ENCODE results near the gene CMIP. TPM values are rescaled to one million over a fixed set of nuclear protein-coding genes. Genes with fewer than 3 reads are reported as not detected.

Gene CMIP
- polyA plus RNA-seq, 1 of the 3 experiments (the other 2 are of a cell fraction): 5.4 TPM

DNA sequence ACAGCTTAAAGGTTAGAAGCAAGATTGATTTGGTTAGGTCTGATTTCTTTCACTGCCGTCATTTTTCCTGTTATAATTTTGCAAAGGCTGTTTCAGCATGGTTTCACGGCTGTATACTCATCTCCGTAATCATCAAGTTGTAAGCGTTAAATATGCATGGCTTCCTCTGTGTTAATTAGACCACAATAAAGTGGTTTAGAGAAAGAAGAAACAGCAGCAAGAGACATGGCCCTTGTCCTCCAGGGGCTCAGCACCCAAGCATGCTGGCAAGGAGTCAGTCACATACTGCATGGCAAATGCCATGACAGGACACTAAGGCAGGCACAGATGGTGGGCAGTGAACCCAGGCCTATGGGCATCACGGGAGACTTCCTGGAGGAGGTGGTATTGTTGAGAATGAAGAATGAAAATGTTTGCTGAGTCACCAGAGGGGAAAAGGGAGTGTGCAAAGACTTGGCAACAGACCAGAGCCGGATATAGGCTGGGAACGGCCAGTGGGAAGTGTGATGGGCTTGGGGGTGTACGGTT, 273.1 kb downstream of the CMIP start:
- WGBS (ENCODE audit: low lambda C conversion rate): 79% methylated on average over 8 of the region's 8 CpGs

DNA sequence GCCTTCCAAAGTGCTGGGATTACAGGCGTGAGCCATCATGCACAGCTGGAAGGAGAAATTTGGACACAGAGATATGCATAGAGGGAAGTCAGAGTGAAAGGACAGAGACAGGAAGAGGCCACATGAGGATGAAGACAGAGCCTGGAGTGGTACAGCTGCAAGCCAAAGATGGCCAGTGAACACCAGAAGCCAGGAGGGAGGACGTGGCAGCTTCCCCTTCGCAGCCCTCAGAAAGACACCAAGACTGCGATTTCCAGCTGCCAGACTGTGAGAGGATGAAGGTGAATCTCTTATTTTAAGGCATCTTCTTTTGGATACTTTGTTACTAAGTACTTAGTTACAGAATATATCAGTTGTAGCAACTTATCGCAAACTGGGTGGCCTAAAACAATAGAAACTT, 274.0 kb downstream of the CMIP start:
- H3F3A ChIP-seq (replicated peaks; ENCODE audit: insufficient read depth): no peaks in the 10 kb centered on the region
- no peak overlapping the region for H2AFZ ChIP-seq (ENCODE audit: low read depth)
- no peak overlapping the region for H3K4me2 ChIP-seq
- no peak overlapping the region for H3K9ac ChIP-seq
- no peaks in the 10 kb centered on the region for H3K79me2 ChIP-seq (ENCODE audit: insufficient read depth)
- no peak overlapping the region for H3K4me3 ChIP-seq (ENCODE audit: low read depth in 2 of 2, low read length in 1 of 2)
- no peak for TF ChIP-seq JUND (IDR thresholded peaks at IDR 0.05)
- TF ChIP-seq SIN3A (IDR thresholded peaks at IDR 0.05; ENCODE audit: borderline replicate concordance, low read depth, low read length): no peak
- TF ChIP-seq, protein P1, sequence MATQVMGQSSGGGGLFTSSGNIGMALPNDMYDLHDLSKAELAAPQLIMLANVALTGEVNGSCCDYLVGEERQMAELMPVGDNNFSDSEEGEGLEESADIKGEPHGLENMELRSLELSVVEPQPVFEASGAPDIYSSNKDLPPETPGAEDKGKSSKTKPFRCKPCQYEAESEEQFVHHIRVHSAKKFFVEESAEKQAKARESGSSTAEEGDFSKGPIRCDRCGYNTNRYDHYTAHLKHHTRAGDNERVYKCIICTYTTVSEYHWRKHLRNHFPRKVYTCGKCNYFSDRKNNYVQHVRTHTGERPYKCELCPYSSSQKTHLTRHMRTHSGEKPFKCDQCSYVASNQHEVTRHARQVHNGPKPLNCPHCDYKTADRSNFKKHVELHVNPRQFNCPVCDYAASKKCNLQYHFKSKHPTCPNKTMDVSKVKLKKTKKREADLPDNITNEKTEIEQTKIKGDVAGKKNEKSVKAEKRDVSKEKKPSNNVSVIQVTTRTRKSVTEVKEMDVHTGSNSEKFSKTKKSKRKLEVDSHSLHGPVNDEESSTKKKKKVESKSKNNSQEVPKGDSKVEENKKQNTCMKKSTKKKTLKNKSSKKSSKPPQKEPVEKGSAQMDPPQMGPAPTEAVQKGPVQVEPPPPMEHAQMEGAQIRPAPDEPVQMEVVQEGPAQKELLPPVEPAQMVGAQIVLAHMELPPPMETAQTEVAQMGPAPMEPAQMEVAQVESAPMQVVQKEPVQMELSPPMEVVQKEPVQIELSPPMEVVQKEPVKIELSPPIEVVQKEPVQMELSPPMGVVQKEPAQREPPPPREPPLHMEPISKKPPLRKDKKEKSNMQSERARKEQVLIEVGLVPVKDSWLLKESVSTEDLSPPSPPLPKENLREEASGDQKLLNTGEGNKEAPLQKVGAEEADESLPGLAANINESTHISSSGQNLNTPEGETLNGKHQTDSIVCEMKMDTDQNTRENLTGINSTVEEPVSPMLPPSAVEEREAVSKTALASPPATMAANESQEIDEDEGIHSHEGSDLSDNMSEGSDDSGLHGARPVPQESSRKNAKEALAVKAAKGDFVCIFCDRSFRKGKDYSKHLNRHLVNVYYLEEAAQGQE (IDR thresholded peaks at IDR 0.05; ENCODE audit: low read depth, low read length): no peak
- TF ChIP-seq EZH2phosphoT487 (IDR thresholded peaks at IDR 0.05; ENCODE audit: borderline replicate concordance, low read depth): no peak
- no peak for TF ChIP-seq RXRA (IDR thresholded peaks at IDR 0.05; ENCODE audit: borderline replicate concordance, low read depth)
- TF ChIP-seq, protein P2, sequence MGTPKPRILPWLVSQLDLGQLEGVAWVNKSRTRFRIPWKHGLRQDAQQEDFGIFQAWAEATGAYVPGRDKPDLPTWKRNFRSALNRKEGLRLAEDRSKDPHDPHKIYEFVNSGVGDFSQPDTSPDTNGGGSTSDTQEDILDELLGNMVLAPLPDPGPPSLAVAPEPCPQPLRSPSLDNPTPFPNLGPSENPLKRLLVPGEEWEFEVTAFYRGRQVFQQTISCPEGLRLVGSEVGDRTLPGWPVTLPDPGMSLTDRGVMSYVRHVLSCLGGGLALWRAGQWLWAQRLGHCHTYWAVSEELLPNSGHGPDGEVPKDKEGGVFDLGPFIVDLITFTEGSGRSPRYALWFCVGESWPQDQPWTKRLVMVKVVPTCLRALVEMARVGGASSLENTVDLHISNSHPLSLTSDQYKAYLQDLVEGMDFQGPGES (IDR thresholded peaks at IDR 0.05; ENCODE audit: low read depth, low read length): no peak
- no peak for TF ChIP-seq NFIC (IDR thresholded peaks at IDR 0.05; ENCODE audit: borderline replicate concordance)
- no peak for TF ChIP-seq GABPA (IDR thresholded peaks at IDR 0.05; ENCODE audit: low read depth)
- no peak for TF ChIP-seq FOXJ3 (CRISPR knock-in tag; IDR thresholded peaks at IDR 0.05)
- TF ChIP-seq ELF1 (IDR thresholded peaks at IDR 0.05): no peak
- TF ChIP-seq, protein P3, sequence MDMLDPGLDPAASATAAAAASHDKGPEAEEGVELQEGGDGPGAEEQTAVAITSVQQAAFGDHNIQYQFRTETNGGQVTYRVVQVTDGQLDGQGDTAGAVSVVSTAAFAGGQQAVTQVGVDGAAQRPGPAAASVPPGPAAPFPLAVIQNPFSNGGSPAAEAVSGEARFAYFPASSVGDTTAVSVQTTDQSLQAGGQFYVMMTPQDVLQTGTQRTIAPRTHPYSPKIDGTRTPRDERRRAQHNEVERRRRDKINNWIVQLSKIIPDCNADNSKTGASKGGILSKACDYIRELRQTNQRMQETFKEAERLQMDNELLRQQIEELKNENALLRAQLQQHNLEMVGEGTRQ (IDR thresholded peaks at IDR 0.05; ENCODE audit: borderline replicate concordance, low read depth, low read length): no peak
- no peak for TF ChIP-seq POLR2AphosphoS5 (IDR thresholded peaks at IDR 0.05; ENCODE audit: low read depth, low read length)
- peaks cover 0 to 6% of the 10 kb centered on the region in 2 experiments; a peak in 1 of 4 replicates for H3K4me1 ChIP-seq (ENCODE audit: control insufficient read depth in 1 of 2, insufficient read depth in 2 of 2, low read depth in 1 of 2, low read length in 1 of 2)
- POLR2A ChIA-PET: no interaction called here
- no peaks in the 10 kb centered on the region for H3K9me2 ChIP-seq
- WGBS (ENCODE audit: low lambda C conversion rate): 98% methylated on average over 5 of the region's 5 CpGs
- H4K20me1 ChIP-seq (ENCODE audit: insufficient read depth): no peaks in the 10 kb centered on the region
- H3K9me3 ChIP-seq: no peaks in the 10 kb centered on the region
- CTCF ChIA-PET: interaction anchor here (0.9 to 1.7 kb wide), 5 partner anchors 11 to 352 kb away, joined by 3 to 6 read pairs (median 4); no protein-coding TSS in a partner anchor
- no peaks in the 10 kb centered on the region for H3K27me3 ChIP-seq (ENCODE audit: insufficient read depth)
- no peaks in the 10 kb centered on the region for H3K36me3 ChIP-seq (replicated peaks in 1 of 2; ENCODE audit: control insufficient read depth in 1 of 2, insufficient read depth in 2 of 2, low read length in 1 of 2)
- DNase-seq: no peak
- no peak overlapping the region for H3K27ac ChIP-seq (ENCODE audit: low read depth in 2 of 2, low read length in 1 of 2)

More for the DNA sequence above, 273.1 kb downstream of the CMIP start:
- Histone ChIP-seq H3K27ac (ENCODE audit: low read depth in 2 of 2, low read length in 1 of 2) (no peak overlapping the region), H3K36me3 (replicated peaks in 1 of 2; ENCODE audit: control insufficient read depth in 1 of 2, insufficient read depth in 2 of 2, low read length in 1 of 2) (no peaks in the 10 kb centered on the region), H2AFZ (ENCODE audit: low read depth) (no peak overlapping the region), H3K9me2 (no peaks in the 10 kb centered on the region), H3K4me2 (no peak overlapping the region), H3K27me3 (ENCODE audit: insufficient read depth) (no peaks in the 10 kb centered on the region), H3F3A (replicated peaks; ENCODE audit: insufficient read depth) (no peaks in the 10 kb centered on the region), H3K9ac (no peak overlapping the region), H4K20me1 (ENCODE audit: insufficient read depth) (no peaks in the 10 kb centered on the region), H3K79me2 (ENCODE audit: insufficient read depth) (no peaks in the 10 kb centered on the region), H3K9me3 (no peaks in the 10 kb centered on the region), H3K4me1 (ENCODE audit: control insufficient read depth in 1 of 2, insufficient read depth in 2 of 2, low read depth in 1 of 2, low read length in 1 of 2) (peaks cover 0 to 6% of the 10 kb centered on the region in 2 experiments; a peak in 1 of 4 replicates), H3K4me3 (ENCODE audit: low read depth in 2 of 2, low read length in 1 of 2) (no peak overlapping the region)
- no peak for DNase-seq
- TF ChIP-seq FOSL2 (IDR thresholded peaks at IDR 0.05; ENCODE audit: borderline replicate concordance, low read depth) (no peak), GABPA (IDR thresholded peaks at IDR 0.05; ENCODE audit: low read depth) (no peak), EP300 (IDR thresholded peaks at IDR 0.05; ENCODE audit: borderline replicate concordance in 1 of 2, low read depth in 1 of 2, low read length in 1 of 2) (no peak), CHD2 (IDR thresholded peaks at IDR 0.05; ENCODE audit: low read length, partially characterized antibody) (no peak), GATA2 (CRISPR knock-in tag; IDR thresholded peaks at IDR 0.05) (no peak), RFX5 (IDR thresholded peaks at IDR 0.05; ENCODE audit: low read length) (no peak), FOXM1 (IDR thresholded peaks at IDR 0.05; ENCODE audit: low read depth) (no peak), RXRA (IDR thresholded peaks at IDR 0.05; ENCODE audit: borderline replicate concordance, low read depth) (no peak)
- TF ChIP-seq, protein P2 (IDR thresholded peaks at IDR 0.05; ENCODE audit: low read depth, low read length): no peak
- ChIA-PET CTCF (interaction anchor here (1.2 to 1.8 kb wide), 3 partner anchors 12 to 351 kb away, joined by 3 to 7 read pairs (median 3); no protein-coding TSS in a partner anchor), POLR2A (no interaction called here)

Data from SK-N-SH (cell line).